ENCODE results near the gene PRPSAP2.

Gene PRPSAP2

GRCh38 chr17:18962494-18962815 lies 104.5 kb downstream of the PRPSAP2 start:
- no peak for DNase-seq (ENCODE audit: low spot score)

- peak; percentile 32 for DNase-seq (ENCODE audit: low spot score)
Measured at GRCh38 chr17:18963126-18964017, 105.4 kb downstream of the PRPSAP2 start.

- no peak for DNase-seq (ENCODE audit: low spot score)
Measured at GRCh38 chr17:18964018-18964351, 106.1 kb downstream of the PRPSAP2 start.

- no peak for DNase-seq (ENCODE audit: low spot score)
Measured at GRCh38 chr17:18964550-18964949, 106.6 kb downstream of the PRPSAP2 start.

GRCh38 chr17:18965530-18966236 lies 107.8 kb downstream of the PRPSAP2 start:
- no peak for DNase-seq (ENCODE audit: low spot score)

GRCh38 chr17:18966831-18967624 lies 109.1 kb downstream of the PRPSAP2 start:
- no peak for DNase-seq (ENCODE audit: low spot score)

- no peak for DNase-seq (ENCODE audit: low spot score)
Measured at GRCh38 chr17:18967916-18968315, 110.0 kb downstream of the PRPSAP2 start.

- no peak for DNase-seq (ENCODE audit: low spot score)
Measured at GRCh38 chr17:18968345-18968744, 110.4 kb downstream of the PRPSAP2 start.

DNA sequence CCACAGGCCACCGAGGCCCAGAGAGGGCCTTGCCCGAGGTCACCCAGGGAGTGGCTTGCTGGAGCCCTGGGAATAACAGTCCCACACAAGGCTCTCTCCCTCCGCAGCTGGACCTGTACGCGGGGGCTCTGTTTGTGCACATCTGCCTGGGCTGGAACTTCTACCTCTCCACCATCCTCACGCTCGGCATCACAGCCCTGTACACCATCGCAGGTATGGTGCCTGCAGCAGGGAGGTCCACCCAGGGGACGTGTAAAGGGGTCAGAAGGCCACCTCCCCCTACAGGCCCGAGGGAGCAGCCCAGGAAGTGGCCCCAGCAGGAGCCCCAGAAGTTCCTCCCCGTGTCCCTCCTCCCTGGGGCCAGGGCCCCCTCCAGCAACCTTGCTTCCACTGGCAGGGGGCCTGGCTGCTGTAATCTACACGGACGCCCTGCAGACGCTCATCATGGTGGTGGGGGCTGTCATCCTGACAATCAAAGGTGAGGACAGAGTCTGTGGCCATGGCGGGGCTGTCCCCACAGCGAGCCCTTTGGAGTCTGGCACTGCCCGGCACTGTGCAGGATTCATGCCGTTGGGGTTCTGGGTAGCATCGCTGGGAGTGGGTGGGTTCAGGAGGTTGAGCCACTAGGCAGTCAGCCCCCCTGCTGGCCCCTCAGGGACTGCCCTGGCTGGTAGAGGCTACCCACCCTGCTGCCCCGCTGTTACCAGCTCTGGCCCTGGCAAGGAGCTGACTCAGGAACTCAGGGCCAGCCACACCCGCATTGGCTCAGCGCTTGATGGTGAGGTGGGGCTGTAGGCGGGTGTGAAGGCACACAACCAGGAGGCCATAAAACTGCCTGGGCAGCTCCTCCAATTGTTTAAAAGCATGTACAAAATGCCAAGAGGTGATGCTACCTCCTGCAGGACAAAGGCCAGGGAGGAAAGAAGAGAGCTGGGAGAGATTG lies 111.3 kb downstream of the PRPSAP2 start:
- no peak for DNase-seq (ENCODE audit: low spot score)

- DNase-seq (ENCODE audit: low spot score), result no peak
Measured at GRCh38 chr17:18970582-18971480, 112.9 kb downstream of the PRPSAP2 start.

DNA sequence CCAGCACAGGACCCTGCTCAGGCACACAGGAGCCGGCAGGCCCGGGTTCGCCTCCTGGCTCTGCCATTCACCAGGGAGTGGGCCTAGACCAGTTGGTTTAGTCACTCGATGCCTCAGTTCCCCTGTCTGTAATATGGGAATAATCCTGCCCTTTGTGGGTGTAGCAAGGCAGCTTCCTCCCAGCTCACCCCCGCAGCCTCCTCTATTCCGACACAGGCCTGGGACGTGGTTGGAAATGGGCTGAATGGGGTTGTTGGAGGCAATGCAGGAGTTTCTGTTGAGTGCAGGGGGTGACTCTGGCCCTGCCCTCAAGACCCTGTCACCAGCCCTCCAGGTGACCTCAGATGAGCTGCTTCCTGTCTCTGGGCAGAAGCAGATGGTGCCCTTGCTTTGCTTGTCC lies 113.9 kb downstream of the PRPSAP2 start:
- DNase-seq (ENCODE audit: low spot score), result no peak

DNA sequence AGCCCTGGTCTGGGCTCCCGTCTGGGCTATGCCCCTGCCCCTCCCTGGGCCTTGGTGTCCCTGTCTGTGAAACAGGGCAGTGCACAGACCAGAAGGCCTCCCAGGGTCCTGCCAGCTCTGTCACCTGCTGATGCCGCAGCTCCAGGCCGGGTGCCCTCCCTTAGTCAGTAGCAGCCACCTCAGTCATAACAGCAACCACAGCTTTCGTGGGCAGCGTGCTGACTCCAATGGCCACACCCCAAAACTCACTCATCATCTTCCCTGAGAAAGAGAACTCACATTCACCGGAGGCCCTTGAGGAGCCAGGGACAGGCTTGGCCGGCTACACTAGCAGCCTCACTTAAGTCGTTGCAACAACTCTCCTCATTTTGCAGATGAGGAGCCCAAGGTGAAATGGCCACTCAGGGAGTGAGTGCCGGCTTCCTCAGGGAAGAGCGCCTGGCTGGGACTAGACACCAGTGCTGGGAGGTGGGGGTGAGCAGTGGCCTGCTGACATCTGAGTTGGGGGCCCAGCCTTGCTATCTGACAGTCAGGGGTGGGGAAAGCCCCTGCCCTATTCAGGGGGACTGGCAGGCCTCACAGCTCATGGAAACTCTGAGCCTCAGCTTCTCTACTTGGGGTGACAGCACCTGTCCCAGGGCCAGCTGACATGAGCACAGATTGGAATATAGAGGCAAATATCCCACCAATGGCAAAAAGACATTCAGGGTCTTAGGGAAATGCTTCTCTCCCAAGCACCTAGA lies 116.6 kb downstream of the PRPSAP2 start:
- DNase-seq (ENCODE audit: low spot score), result no peak

DNA sequence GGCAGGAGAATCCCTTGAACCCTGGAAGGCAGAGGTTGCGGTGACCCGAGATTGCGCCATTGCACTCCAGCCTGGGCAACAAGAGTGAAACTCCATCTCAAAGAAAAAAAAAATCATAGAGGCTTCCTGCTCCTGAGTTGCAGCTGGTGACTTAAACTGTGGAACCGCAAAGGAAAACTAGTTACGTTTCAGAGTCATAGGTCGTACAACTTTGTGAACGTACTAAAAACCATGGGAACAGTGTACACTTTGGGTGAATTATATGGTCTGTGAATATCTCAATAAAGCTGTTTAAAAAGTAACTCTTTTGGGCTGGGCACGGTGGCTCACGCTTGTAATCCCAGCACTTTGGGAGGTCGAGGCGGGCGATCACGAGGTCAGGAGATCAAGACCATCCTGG lies 117.7 kb downstream of the PRPSAP2 start:
- no peak for DNase-seq (ENCODE audit: low spot score)

GRCh38 chr17:18976201-18976600 lies 118.3 kb downstream of the PRPSAP2 start:
- no peak for DNase-seq (ENCODE audit: low spot score)

- no peak for DNase-seq (ENCODE audit: low spot score)
Measured at GRCh38 chr17:18977021-18977420, 119.1 kb downstream of the PRPSAP2 start.

- no peak for DNase-seq (ENCODE audit: low spot score)
Measured at GRCh38 chr17:18977646-18978045, 119.7 kb downstream of the PRPSAP2 start.

- DNase-seq (ENCODE audit: low spot score), result no peak
Measured at GRCh38 chr17:18978050-18978449, 120.1 kb downstream of the PRPSAP2 start.

- no peak for DNase-seq (ENCODE audit: low spot score)
Measured at GRCh38 chr17:18978655-18979054, 120.7 kb downstream of the PRPSAP2 start.
